K562 (cell line): ENCODE measurements around the gene C1orf105. TPM values are rescaled to one million over a fixed set of nuclear protein-coding genes. Genes with fewer than 3 reads are reported as not detected.

Source experiments
- polyA plus RNA-seq, 8 experiments: library from polyadenylated mRNA; depleted of rRNA in 4 of 8; stranded (reverse) in 5 of 8; unstranded in 3 of 8; fragments of >200 nt; fragmentation: Nextera tagmentation in 2 of 8; fragmentation: Illumina TruSeq in 1 of 8; extraction: Ambion mirVana in 2 of 8; extraction: Trizol in 1 of 8; gene quantifications; 2 replicates each; pipeline versions ENCODE4 v1.2.1 to v1.2.3, GENCODE V29; 2011 to 2014; ENCODE audit warnings: inconsistent platforms in 1 of 8, missing spikeins in 1 of 8
- total RNA-seq, 7 experiments: library from RNA; depleted of rRNA in 6 of 7; stranded (reverse); fragments of >200 nt in 6 of 7; fragmentation: Illumina TruSeq in 2 of 7; extraction: Trizol in 2 of 7; gene quantifications; 2 replicates each; pipeline versions ENCODE4 v1.2.1 to v1.2.3, GENCODE V29; 2011 to 2021; ENCODE audit warnings: low replicate concordance in 1 of 7

C1orf105 gene
- total and polyA plus RNA-seq, 9 of the 15 experiments (the other 6 are each of a cell fraction or from before 2014, with no cell fraction given), result 0.08 TPM; not detected in 8

Other genes starting within 250 kb of the C1orf105 start
- gene PIGC, start 23.4 kb downstream of the C1orf105 start, total RNA-seq (2014; rRNA removed), result 30.5 and 34.4 TPM in 2 replicates
- 54.7 and 62.1 TPM in 2 replicates for gene PIGC, start 23.4 kb downstream of the C1orf105 start, total RNA-seq (2014; rRNA removed; fragmentation: Illumina TruSeq; extraction: Trizol)
- 44.5 and 46.0 TPM in 2 replicates for gene PIGC, start 23.4 kb downstream of the C1orf105 start, total RNA-seq (2015; rRNA removed; fragmentation: Illumina TruSeq; extraction: Trizol)
- gene PIGC, start 23.4 kb downstream of the C1orf105 start, total RNA-seq (2021), result 38.9 and 40.3 TPM in 2 replicates
- gene PIGC, start 23.4 kb downstream of the C1orf105 start, polyA plus RNA-seq (2011; rRNA removed), result 59.3 and 60.4 TPM in 2 replicates
- 56.4 and 59.3 TPM in 2 replicates for gene PIGC, start 23.4 kb downstream of the C1orf105 start, polyA plus RNA-seq (2014; fragmentation: Illumina TruSeq; extraction: Trizol)
- 10 to 100 TPM; 92.9 to 97.9 TPM for gene PIGC, start 23.4 kb downstream of the C1orf105 start, polyA plus RNA-seq (2014; fragmentation: Nextera tagmentation; extraction: Ambion mirVana)
- 39.1 and 49.9 TPM in 2 replicates for gene PIGC, start 23.4 kb downstream of the C1orf105 start, polyA plus RNA-seq (2014; rRNA removed)
- 9.1 and 9.4 TPM in 2 replicates for gene SUCO, start 112.5 kb downstream of the C1orf105 start, total RNA-seq (2014; rRNA removed)
- 19.2 and 22.3 TPM in 2 replicates for gene SUCO, start 112.5 kb downstream of the C1orf105 start, total RNA-seq (2014; rRNA removed; fragmentation: Illumina TruSeq; extraction: Trizol)
- gene SUCO, start 112.5 kb downstream of the C1orf105 start, total RNA-seq (2015; rRNA removed; fragmentation: Illumina TruSeq; extraction: Trizol), result 18.8 and 20.6 TPM in 2 replicates
- gene SUCO, start 112.5 kb downstream of the C1orf105 start, total RNA-seq (2021), result 15.9 and 18.5 TPM in 2 replicates
- gene SUCO, start 112.5 kb downstream of the C1orf105 start, polyA plus RNA-seq (2011; rRNA removed), result 15.7 and 15.9 TPM in 2 replicates
- 11.5 and 14.3 TPM in 2 replicates for gene SUCO, start 112.5 kb downstream of the C1orf105 start, polyA plus RNA-seq (2014; fragmentation: Illumina TruSeq; extraction: Trizol)
- gene SUCO, start 112.5 kb downstream of the C1orf105 start, polyA plus RNA-seq (2014; fragmentation: Nextera tagmentation; extraction: Ambion mirVana), result 1 to 10 TPM; 2.5 to 3.6 TPM
- 8.0 and 10.7 TPM in 2 replicates for gene SUCO, start 112.5 kb downstream of the C1orf105 start, polyA plus RNA-seq (2014; rRNA removed)
- gene FASLG, start 238.4 kb downstream of the C1orf105 start, total RNA-seq (2014; rRNA removed), result not detected in 2 replicates
- gene FASLG, start 238.4 kb downstream of the C1orf105 start, total RNA-seq (2014; rRNA removed; fragmentation: Illumina TruSeq; extraction: Trizol), result not detected in 2 replicates
- gene FASLG, start 238.4 kb downstream of the C1orf105 start, total RNA-seq (2015; rRNA removed; fragmentation: Illumina TruSeq; extraction: Trizol), result not detected in 2 replicates
- not detected in 2 replicates for gene FASLG, start 238.4 kb downstream of the C1orf105 start, total RNA-seq (2021)
- 0.05 TPM in 1 of 2 replicates, not detected in the other for gene FASLG, start 238.4 kb downstream of the C1orf105 start, polyA plus RNA-seq (2011; rRNA removed)
- gene FASLG, start 238.4 kb downstream of the C1orf105 start, polyA plus RNA-seq (2014; fragmentation: Illumina TruSeq; extraction: Trizol), result not detected in 2 replicates
- gene FASLG, start 238.4 kb downstream of the C1orf105 start, polyA plus RNA-seq (2014; fragmentation: Nextera tagmentation; extraction: Ambion mirVana), result not detected
- not detected in 2 replicates for gene FASLG, start 238.4 kb downstream of the C1orf105 start, polyA plus RNA-seq (2014; rRNA removed)